C4-2B (cell line): ENCODE measurements around the gene HSBP1.
A peak's percentile ranks its signal among the peaks of the same experiment; 100 is the strongest.

Experiments
- CTCF ChIP-seq: fragments of 450-650 bp; conservative IDR thresholded peaks from 2 replicates; pipeline ENCODE4 v1.5.1; 2017; ENCODE audit warnings: mild to moderate bottlenecking
- ZFX ChIP-seq: fragments of 450-650 bp; IDR thresholded peaks from 2 replicates; pipeline ENCODE4 v1.6.1; 2017

DNA sequence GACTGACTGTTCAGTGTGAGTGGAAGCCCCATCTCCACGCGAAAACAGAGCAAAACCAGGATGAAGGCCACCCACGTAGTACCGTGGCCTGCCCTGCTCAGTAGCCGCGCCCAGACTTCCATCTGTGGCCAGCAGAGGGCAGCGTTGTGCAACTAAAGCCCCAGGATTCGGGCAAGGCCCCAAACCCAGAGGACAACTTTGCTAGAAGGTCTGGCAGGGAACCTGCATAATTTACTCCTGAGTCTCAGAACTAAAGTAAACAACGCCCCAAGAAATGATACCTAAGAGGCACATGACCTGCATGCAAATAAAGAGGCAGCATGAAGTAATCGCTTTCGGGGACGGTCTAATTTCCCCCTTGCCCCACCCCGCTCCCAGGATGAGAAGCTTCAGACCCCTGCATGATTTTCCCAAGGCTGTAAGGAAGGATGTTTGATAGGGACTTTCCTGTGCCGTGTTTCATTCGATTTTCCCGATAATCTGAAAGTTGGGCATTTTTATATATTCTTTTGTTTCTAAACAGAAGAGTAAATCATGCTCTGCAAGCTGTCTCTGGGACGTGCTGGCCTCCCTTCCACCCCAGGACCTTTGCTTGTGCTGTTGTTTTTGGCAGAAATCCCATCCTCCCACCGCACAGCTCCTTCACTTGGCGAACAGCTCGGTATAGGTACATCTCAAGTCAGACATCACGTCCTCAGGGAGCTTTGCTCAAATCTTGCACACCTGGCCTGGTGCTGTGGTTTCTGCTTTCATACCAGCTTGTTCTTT is 18.6 kb downstream of the HSBP1 start:
- TF ChIP-seq ZFX, result no peak
- TF ChIP-seq CTCF, result peak; percentile 91
